ENCODE data around the gene OTUB2.

DNA sequence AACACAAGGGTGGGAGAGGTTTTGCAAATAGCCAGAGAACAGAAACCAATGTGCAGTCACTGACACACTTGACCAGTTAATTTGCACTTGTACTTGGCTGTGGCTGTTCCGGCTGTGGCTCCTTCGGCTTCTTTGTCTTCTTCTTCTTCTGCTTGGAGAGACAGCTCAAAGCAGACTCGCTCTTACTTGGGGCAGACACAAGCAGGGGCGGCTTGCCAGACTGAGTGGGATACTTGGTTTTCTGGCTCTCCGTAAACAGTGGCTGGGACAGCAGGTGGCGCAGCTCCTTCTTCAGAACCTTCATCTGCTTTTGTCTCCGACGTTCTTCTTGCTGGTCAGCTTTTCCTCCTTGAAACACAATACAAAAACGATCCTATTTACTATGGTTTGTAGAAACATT lies 25.0 kb downstream of the OTUB2 start:
- TF ChIP-seq EZH2 (IDR thresholded peaks at IDR 0.05; ENCODE audit: insufficient read depth, poor library complexity, severe bottlenecking) (no peak), EZH2phosphoT487 (IDR thresholded peaks at IDR 0.05; ENCODE audit: insufficient read depth, low read depth) (no peak)
